Smooth muscle cell (in vitro differentiated cells): Measurements from ENCODE around the gene RCC2. TPM values are rescaled to one million over a fixed set of nuclear protein-coding genes. Genes with fewer than 3 reads are reported as not detected.

Source experiments
- DNase-seq: peaks from one replicate; lab custom pipeline; 2025; ENCODE audit not compliant: unreplicated experiment; lab: John Stamatoyannopoulos, UW
- H2AFZ ChIP-seq: fragments of 200-600 bp; sonication (generic); 2 replicates; pipeline ENCODE4 v1.6.0; 2016; ENCODE audit warnings: antibody characterized with exemption, low read depth, mild to moderate bottlenecking
- H3F3A ChIP-seq: fragments of 200-600 bp; sonication (generic); 2 replicates; pipeline ENCODE4 v1.6.0; 2017; ENCODE audit warnings: antibody characterized with exemption, low read depth
- H3K27ac ChIP-seq: fragments of 200-600 bp; sonication (generic); 2 replicates; pipeline ENCODE4 v1.5.1; 2016; ENCODE audit warnings: low read depth, mild to moderate bottlenecking
- H3K27me3 ChIP-seq: fragments of 200-600 bp; sonication (generic); 2 replicates; pipeline ENCODE4 v1.6.1; 2016; ENCODE audit warnings: low read depth, mild to moderate bottlenecking
- H3K36me3 ChIP-seq: fragments of 200-600 bp; sonication (generic); 2 replicates; pipeline ENCODE4 v1.5.1; 2016; ENCODE audit warnings: low read depth
- H3K4me1 ChIP-seq: fragments of 200-600 bp; sonication (generic); 2 replicates; pipeline ENCODE4 v1.5.1; 2016; ENCODE audit warnings: low read depth
- H3K4me2 ChIP-seq: fragments of 200-600 bp; sonication (generic); 2 replicates; pipeline ENCODE4 v1.6.0; 2016; ENCODE audit warnings: mild to moderate bottlenecking
- H3K4me3 ChIP-seq: fragments of 200-600 bp; sonication (generic); 2 replicates; pipeline ENCODE4 v1.5.1; 2016; ENCODE audit warnings: mild to moderate bottlenecking
- H3K79me2 ChIP-seq: fragments of 200-600 bp; sonication (generic); 2 replicates; pipeline ENCODE4 v1.6.0; 2016; ENCODE audit warnings: low read depth, mild to moderate bottlenecking
- H3K9ac ChIP-seq: fragments of 200-600 bp; sonication (generic); 2 replicates; pipeline ENCODE4 v1.6.0; 2016; ENCODE audit warnings: low read depth
- H3K9me3 ChIP-seq: fragments of 200-600 bp; sonication (generic); replicated peaks from 2 replicates; pipeline ENCODE4 v1.5.1; 2016; ENCODE audit warnings: low read depth
- H4K20me1 ChIP-seq: fragments of 200-600 bp; sonication (generic); 2 replicates; pipeline ENCODE4 v1.6.0; 2016; ENCODE audit warnings: low read depth
- whole genome bisulfite sequencing: methylation state at CpG from one replicate; pipeline ENCODE4 v1.1.7; 2016; ENCODE audit warnings: low lambda C conversion rate; 5-methylcytosine and 5-hydroxymethylcytosine counted together
- polyA plus RNA-seq: library from polyadenylated mRNA; unstranded; fragments of >200 nt; fragmentation: Nextera tagmentation; extraction: Ambion mirVana; gene quantifications from 2 replicates; pipeline ENCODE4 v1.2.1, GENCODE V29; 2016
- total RNA-seq: library from RNA; depleted of rRNA; stranded (reverse); fragments of >200 nt; gene quantifications from 2 replicates; pipeline ENCODE4 v1.2.3, GENCODE V29; 2014
- TF ChIP-seq, protein P1 (sequence below): fragments of 200-600 bp; sonication (generic); IDR thresholded peaks from 2 replicates; pipeline ENCODE4 v1.5.1; 2017; ENCODE audit warnings: borderline replicate concordance, mild to moderate bottlenecking, antibody characterized with exemption; ENCODE audit not compliant: insufficient read depth, poor library complexity, severe bottlenecking

RCC2 gene
- total and polyA plus RNA-seq, 2 experiments from 2014 or later = 28.0 to 44.5 TPM

- Histone ChIP-seq H3K4me1 (peaks cover 4% of the 10 kb centered on the region), H2AFZ (no peak overlapping the region), H4K20me1 (peaks cover 9% of the 10 kb centered on the region), H3K9ac (no peak overlapping the region), H3K27me3 (no peaks in the 10 kb centered on the region), H3K9me3 (no peaks in the 10 kb centered on the region), H3F3A (no peaks in the 10 kb centered on the region), H3K27ac (no peak overlapping the region), H3K4me3 (no peak overlapping the region), H3K79me2 (no peaks in the 10 kb centered on the region), H3K4me2 (no peak overlapping the region), H3K36me3 (no peaks in the 10 kb centered on the region)
- DNase-seq = no peak
- TF ChIP-seq, protein P1, sequence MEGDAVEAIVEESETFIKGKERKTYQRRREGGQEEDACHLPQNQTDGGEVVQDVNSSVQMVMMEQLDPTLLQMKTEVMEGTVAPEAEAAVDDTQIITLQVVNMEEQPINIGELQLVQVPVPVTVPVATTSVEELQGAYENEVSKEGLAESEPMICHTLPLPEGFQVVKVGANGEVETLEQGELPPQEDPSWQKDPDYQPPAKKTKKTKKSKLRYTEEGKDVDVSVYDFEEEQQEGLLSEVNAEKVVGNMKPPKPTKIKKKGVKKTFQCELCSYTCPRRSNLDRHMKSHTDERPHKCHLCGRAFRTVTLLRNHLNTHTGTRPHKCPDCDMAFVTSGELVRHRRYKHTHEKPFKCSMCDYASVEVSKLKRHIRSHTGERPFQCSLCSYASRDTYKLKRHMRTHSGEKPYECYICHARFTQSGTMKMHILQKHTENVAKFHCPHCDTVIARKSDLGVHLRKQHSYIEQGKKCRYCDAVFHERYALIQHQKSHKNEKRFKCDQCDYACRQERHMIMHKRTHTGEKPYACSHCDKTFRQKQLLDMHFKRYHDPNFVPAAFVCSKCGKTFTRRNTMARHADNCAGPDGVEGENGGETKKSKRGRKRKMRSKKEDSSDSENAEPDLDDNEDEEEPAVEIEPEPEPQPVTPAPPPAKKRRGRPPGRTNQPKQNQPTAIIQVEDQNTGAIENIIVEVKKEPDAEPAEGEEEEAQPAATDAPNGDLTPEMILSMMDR = no peak
- 62% methylated on average over 3 of the region's 3 CpGs for WGBS
Observed at GRCh38 chr1:17403081-17403480, 36.4 kb downstream of the RCC2 start.

DNA sequence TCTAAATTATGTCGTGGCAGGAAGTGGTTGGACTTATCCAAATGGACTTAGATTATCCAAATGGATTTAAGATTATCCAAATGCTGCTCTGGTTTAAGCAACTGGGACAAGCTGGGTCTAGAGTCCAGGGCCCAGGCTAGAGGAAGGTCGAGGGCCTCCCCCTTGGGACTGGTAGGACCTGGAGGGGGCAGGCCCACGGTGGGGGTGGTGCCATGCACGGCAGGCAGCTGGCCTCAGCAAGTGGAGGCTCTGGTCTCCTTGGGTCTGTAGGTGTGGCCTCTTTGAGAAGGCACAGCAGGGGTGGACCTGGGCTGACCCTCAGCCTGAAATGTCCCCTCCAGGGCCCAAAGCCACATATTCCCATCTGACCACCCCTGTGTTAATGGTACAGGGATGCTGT lies 37.6 kb downstream of the RCC2 start:
- WGBS = 71% methylated on average over 4 of the region's 4 CpGs
- Histone ChIP-seq H4K20me1 (peaks cover 9% of the 10 kb centered on the region), H3K4me2 (no peak overlapping the region), H3K9me3 (no peaks in the 10 kb centered on the region), H3K4me1 (peaks cover 4% of the 10 kb centered on the region), H3K27me3 (no peaks in the 10 kb centered on the region), H2AFZ (no peak overlapping the region), H3K79me2 (no peaks in the 10 kb centered on the region), H3K27ac (no peak overlapping the region), H3K36me3 (no peaks in the 10 kb centered on the region), H3K4me3 (no peak overlapping the region), H3F3A (no peaks in the 10 kb centered on the region), H3K9ac (no peak overlapping the region)
- DNase-seq = no peak
- TF ChIP-seq, protein P1 = no peak

DNA sequence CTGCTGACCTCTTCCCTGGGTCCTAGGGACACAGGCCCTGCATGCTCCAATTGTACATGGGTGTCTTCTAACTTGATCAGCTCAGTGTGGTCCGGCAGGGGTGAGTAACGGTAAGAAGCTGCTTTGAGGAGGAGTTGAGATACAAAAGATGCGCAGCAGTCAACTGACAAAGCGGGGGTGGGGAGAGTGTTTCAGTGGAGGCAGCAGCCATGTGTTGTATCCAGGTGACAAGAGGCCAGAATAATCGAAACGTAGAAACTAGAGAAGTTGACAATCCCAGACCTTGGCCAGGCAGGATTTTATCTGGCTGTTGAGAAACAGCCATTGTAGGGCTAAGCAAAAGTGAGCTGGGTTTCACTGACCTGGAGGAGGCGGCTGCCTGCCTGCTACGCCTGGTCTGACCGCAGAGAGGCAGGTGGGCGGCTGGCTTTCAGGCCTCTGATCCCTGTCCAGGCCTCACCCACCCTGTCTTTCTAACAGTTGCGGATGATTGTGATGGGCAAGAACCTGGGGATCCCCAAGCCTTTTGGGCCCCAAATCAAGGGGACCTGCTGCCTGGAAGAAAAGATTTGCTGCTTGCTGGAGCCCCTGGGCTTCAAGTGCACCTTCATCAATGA lies 38.6 kb downstream of the RCC2 start:
- Histone ChIP-seq H3K36me3 (no peaks in the 10 kb centered on the region), H3K4me2 (no peak overlapping the region), H3K9me3 (no peaks in the 10 kb centered on the region), H3K4me1 (peaks cover 4% of the 10 kb centered on the region), H3K9ac (no peak overlapping the region), H3F3A (no peaks in the 10 kb centered on the region), H3K27me3 (no peaks in the 10 kb centered on the region), H3K27ac (no peak overlapping the region), H3K79me2 (no peaks in the 10 kb centered on the region), H4K20me1 (peaks cover 3% of the 10 kb centered on the region), H2AFZ (no peak overlapping the region), H3K4me3 (no peak overlapping the region)
- TF ChIP-seq, protein P1 = no peak
- DNase-seq = no peak
- WGBS = 80% methylated on average over 11 of the region's 11 CpGs
